CD4-positive, alpha-beta T cell treated with Interleukin-4 for 4 hours (primary cell): Measurements from ENCODE around the gene AUTS2.

Experiments used
- DNase-seq: peaks from one replicate; pipeline ENCODE4 v3.0.0-alpha.2; 2020

The AUTS2 gene

DNA sequence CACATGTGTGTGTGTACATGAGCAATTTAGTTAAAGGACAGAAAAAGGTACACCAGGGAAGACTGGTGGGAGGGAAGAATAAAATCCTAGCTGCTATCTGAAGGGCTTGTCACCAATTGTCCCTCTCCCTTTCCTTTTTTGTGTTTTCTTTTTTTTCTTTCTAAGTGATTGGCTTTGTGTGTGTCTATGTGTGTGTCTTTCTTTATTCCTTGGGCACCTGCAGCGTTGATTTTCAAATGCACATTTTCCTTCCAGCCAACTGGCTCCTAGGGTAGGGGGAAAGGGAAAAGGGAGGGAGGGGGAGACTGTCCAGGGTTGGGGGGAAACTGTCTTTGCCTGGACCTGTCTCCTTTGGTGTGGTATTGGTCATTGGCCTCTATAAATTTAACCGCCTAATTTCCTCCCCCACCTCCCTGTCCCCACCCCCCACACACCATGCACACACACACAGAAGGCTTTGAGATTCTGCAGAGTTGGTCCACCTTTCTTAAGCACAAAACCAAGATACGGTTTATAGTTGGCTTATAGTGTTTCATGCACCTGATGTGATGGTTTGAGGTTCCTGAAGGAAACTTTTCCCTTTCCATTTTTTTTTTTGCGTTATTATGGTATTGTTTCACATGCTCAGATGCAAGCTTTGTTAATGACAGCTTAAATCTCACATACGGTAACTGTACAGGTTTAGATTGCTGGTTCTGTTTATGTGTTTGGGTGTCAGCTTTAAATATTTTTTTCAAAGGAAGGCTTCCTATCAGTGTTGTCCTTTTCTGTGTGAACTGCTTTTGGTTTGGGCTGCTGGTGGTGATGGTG is 2.6 kb downstream of the AUTS2 start:
- no peak for DNase-seq

DNA sequence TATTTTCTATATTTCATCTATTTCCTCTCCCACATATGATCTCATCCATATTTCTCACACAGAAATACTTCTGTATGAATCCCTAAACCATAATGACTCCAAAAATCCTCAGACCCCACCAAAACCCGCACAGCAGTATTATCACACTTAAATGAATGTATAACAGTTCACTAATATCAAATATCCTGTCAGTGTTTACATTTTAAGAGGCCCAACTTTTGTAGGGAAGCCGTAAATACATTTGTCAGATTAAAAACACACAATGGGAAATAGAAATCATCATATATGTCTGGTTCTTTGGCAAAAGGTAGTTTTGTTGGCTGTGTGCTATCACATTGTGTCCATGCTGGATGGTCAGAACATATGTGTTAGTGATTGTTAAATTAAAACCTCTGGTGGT is 4.2 kb downstream of the AUTS2 start:
- DNase-seq, result no peak

DNA sequence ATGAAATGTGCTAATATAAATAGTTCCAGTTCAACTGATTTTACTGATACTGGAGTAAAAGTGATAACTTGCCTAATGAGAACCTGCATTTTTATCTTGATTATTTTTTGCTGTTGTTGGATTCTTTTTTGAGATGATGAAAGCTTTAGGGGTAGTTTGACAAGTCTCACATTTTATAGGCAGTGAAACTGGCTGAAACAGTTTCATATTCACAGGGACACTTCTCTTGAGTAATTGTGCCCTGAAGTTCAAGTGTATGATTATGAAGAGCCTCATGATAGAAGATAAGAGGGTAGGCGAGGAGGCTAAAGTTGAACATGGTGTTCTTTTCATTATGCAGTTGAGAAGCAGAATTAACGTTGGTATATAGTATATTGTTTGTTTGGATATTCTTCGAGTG is 5.1 kb downstream of the AUTS2 start:
- DNase-seq, result no peak

DNA sequence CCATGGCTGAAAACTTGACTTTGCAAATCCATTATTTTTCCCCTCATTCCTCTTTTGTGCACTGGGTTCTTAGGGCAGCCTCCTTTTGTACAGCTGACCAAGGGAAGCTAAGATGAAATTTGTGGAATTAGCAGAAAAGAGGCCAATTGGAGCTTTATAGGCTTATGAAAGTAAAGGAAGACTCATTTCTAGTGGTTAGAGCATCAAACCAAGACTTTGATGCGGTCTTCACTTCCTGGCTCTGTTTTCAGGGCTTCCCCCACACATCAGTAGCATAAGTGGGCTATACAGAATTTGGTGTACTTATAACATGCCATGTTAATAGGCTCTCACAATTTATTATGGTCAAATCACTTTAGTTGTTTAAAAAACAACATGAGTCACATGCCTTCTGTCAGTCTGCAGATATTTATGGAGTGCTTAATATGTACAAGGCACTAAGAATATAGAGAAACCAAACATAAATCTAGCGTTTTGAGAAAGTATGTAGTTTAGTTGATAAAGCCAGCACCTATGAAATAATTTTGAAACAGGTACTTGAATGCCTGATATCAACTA is 5.7 kb downstream of the AUTS2 start:
- DNase-seq, result peak; percentile 39

DNA sequence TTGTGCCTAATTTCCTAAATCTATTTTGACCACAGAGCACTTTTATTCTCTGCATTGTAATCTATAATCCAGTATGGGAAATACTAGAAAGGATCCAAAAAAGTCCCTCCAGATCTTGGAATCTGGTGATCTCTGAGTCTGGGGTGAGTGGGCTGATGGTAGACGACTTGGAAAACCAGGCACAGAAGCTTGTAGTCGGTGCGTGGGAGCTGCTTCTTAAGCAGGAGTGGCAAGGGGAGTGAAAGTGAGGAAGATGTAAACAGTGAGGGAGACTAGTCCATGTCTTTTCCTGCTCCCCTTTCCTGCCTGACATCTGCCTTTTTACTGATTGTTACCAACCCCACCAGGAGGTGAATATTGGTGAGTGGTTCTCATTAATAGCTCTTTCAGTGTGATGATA is 6.8 kb downstream of the AUTS2 start:
- DNase-seq, result no peak

DNA sequence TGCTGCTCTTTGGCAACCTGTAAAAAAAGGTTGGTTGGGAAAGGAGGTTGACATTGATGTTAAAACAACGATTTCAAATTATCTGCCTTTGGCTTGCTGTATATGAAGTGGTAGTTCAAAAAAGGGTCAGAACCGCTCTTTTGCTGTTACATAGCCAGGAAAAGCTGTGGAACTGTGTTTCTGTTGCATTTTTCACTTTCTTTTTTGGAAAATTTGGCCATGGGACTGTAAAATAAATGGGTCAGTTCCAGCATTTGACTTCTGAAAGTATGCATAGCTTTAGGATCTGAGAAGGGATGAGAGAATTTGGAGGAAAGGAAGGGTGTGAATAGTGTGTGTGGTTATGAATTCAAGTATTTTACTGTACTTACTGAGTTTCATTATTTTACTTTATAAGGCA is 7.3 kb downstream of the AUTS2 start:
- no peak for DNase-seq

DNA sequence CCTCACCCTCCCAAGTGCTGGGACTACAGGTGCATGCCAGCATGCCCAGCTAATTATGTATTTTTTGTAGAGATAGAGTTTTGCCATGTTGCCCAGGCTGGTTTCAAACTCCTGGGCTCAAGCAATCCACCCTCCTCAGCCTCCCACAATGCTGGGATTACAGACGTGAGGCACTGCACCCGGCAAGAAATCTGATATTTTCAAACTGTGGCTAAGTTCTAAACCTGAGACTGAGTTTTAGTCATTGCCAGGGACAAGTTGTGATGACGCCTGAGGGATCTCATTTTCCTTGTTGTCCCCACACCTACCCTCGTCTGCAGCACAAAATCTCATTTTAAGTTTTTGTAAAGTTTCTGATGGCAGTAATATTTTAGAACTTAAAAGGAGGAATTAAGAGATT is 9.8 kb downstream of the AUTS2 start:
- no peak for DNase-seq

DNA sequence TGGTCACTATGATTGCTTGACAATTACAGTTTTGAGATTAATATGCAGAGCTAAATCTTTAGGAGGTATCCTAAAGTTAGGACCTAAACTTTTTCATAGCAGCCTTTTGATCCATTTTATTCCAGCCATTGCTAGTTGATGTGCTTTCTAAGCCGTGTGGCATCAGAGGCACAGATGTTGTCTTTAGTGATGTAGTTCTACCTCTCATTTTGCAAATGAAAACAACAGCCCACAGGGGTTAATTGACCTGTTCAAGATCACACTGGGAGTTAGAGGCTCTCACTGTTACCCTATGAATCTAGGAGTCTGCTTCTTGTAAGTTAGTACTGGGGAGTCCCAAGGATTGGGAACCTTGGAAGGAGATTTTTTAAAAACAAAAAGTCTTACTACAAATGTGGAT is 10.6 kb downstream of the AUTS2 start:
- no peak for DNase-seq

DNA sequence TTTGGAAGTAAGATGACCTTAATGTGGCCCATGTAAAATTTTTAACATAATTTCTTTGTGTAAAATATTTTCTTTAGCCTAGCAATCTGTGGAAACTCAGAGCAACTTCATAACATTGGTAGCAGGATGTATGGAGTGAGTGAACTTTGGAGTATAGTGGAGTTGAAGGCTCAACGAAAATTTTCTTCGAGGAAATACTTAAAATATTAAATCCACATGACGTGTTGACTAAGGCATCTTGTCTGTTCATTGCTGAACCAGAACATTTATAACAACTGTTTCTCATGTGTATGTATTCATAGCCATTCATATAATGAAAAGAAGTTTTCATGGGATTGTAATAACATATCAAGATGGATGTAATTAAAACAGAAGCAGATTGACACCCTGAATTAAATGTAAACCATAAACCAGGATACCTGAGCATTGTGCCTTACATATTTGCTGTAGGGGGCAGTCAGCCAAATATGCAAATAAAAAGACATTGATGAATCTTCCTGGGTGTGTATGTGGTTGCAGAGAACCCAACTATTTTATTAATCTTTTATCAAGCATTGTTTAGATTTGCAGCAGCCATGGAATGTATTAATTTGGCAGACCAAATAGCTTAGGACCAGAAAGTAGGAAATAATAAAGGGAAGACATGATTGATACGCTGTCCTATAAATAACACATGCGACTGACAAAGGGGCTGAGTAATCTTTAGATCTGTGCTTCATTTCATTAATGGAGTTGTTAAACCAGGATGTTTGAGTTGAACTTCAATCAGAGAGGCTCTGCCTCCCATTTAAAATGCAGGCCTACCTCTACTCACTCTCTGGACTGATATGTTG is 11.5 kb downstream of the AUTS2 start:
- no peak for DNase-seq

DNA sequence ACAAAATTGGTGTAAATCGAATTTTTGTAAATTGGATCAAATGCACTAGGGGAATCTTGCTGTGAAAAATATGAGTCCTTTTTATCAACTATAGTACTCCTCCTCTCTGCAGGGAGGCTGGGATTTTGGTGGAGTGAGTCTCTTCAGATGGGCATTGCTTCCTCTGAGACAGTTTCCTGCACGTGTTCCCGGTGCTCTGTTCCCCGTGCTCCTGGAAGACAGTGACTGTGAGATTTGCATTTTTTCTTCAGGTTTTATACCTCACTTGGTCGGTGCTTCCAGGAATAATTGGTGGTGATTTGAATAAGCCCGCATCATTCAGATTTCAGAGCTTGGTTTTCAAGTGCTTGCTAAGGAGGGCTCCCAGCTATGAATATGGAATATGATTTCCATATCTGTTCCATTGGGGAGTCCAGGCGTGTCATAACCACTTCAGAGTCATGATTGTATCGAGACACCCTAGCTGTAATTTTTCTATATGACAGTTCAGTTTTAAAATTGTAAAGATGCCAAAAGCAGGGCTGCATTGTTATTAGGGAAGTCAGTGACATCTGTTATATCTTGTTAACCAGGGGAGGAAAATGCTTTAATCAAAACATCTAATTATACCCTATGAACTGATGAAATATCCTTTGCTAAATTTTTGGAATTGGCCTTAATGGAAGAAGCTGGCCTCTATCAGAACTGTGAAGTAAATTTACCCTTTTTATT is 12.3 kb downstream of the AUTS2 start:
- no peak for DNase-seq

DNA sequence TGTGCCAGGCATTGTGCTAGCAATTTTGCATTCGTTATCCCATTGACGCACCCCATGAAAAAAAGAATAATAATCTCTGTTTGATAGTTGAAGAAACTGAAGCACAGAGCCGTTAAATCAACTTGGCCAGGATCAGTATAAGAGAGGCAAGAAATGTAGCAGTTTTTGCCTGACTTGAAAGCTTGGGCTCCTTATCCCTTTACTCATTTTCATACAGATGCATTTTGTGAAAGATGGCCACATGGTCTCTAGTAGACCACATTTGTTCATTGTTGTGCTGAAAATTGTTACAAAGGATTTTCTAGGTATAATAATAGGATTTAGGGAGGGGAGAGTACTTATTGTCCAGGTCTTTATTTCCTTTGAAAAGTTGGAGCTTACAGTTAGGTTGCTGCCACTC is 14.7 kb downstream of the AUTS2 start:
- no peak for DNase-seq

DNA sequence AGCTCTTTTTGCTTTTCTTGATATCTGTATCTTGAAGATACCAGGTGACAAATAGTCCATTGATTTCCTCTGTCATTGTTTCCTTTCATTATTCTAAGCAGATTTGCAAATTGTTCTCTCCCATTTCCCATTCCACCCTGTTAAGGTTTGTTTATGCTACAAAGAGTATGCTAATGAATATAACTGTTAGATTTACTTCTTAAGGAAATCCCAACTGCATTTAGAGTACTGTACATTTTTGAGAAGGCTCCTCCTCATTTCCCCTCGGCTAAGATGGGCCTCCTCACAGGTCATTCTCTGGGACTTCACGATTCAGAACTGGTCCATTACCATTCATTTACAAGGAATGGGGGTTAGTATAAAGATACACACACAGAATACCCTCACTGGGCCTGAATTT is 15.6 kb downstream of the AUTS2 start:
- no peak for DNase-seq

DNA sequence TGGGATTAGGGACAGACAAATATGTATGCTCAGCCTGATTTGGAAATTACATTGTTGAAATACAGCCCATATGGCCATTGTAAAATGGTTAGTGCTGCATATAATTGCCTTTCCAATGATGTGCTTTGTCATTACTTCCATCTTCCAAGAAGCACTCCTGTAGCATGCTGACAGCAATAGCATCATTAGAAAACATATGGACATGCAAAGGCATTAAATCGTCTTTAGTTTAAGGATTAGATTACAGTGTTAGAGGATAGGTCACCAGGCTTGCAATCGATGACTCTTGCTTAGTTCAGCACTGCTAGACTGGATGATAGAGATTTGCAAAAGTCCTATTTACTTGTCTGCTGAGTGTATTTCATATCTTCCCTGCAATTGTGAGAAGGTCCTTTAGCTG is 17.4 kb downstream of the AUTS2 start:
- no peak for DNase-seq

DNA sequence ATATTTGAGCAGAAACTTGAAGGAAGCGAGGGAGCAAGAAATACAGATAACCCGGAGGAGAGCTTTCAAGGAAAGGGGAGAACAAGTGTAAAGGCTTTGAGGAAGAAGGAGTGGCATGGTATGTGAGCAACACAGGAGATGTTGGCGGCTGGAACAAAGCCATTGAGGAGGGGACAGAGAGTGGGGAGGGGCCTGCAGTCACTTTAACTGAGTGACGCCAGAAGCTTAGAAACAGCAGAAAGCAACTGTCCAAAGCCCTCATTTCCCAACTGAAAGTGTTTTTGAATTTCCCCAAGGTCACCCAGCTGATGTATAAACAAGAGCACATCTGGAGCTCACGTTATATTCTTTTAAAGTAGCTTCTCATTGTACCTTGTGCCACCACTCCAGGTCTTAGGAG is 19.1 kb downstream of the AUTS2 start:
- DNase-seq, result no peak

DNA sequence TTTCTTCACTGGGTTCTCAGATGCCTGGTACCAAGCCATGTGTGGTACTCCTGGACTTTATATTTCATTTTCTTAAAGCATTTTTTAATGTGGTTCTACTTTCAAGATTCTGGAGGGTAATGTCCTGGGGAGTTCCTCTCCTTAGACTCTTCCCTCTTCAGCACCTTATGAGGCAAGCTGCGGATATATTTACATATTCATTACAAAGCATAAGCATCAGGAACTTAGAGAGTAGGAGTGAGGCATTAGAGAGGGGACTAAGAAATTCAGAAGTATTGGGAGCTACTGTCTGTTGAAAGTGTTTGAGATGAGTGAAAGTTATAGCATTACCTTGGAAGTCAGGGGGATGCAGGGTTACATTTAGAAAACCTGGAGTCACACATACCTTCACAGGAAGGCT is 20.8 kb downstream of the AUTS2 start:
- no peak for DNase-seq

DNA sequence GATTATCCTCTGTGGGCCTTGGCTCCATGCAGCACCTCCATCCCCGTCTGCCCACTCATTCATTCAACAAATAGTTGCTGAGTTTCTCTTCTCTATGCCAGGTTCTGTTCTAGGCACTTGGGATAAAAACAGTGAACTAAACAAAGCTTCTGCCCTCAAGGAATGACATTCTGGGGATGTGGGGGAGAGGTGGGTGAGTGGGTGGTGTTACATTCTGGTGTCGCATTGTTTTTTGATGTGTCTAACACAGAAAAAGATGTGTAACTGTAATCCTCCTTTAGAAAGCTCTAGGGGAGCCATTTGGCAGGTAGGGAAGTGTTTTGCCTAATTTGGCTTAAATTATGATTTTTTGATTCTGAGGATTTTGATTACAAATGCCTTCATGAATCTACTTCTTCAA is 21.4 kb downstream of the AUTS2 start:
- DNase-seq, result no peak

DNA sequence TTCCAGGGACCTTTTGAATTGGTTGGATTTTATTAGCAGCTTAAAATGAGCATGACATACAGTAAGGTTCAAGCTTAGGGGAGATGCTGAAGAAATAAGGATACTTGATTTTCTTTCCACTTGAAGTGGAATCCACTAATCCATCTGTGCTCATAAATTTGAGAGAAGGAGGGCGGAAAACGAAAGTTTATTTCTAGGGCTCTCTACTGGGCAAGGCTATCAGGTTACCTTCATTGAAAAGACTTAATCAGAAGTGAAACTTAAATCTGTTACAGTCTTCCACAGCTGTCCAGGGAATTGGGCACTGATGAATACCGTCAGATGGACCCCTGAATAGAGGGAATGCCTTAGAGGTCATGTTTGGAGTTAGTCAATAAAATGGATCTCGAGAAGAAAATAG is 21.8 kb downstream of the AUTS2 start:
- no peak for DNase-seq

DNA sequence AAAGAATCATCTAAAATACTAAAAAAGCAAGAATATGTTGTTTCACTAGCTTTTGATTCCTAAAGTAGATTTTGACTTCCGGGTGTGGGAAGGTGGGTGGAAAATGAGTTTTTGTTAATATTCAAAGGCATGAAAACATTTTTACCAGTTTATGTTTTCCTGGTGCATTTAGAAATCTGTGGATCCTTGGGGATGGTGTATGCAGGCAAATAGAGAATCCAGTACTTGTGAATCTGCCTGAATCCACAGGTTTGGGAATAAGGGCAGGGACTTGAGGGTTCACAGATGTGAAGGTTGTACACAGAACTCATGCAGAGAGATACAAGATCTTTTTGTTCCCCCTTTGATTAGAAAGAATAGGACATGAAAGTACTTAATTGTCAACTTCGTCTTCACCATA is 22.4 kb downstream of the AUTS2 start:
- no peak for DNase-seq

DNA sequence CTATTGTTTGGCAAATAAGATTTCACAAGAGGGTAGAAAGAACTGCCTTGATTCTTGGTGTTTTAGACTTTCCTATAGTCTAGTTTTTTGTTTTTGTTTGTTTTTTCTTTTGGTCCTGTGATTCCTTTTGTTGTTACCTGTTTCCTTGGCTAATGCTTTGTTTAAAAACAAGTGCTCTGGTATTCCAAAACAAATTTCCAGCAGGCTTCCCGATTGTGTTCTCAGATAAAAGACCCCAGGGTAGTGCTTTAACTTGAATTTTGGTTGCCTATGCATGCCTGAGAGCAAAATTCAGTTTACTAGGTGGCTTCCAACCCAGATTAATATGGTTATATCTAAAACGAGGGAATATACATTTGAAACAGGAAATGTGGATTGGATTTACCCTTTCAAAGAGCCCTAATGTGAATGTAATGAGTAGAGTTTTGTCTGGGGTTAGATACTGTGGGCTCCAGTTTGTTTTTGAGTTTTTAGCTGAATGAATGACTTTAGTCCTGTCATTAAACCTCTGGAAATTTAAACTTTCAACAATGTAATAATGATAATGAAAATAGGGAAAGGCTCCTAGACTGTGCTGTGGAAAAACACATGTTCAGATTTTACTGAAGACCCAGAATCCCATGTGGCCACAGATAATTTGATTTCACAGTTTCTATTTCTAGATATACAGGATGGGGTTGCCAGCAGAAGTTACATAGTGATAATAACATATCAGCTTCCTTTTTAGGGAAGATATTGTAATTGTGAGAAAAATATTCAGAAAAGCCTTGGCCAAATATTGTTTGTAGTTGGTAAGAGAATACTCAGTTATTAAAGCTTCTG is 23.9 kb downstream of the AUTS2 start:
- DNase-seq, result no peak

DNA sequence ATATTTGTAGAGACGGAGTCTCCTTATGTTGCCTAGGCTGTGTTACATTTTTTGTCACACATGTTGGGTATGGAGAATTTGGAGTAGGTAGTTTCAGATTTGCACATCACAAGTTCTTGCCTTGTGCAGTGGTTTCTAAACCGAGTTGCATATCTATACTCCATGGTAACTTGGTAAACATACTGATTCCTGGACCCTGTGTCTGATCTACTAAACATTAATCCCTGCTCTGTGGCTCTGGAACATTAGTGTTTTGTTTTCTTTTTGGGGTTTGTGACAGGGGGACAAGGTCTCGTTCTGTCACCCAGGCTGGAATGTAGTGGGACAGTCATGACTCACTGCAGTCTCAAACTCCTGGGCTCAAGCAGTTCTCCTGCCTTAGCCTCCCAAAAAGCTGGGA is 24.7 kb downstream of the AUTS2 start:
- no peak for DNase-seq

DNA sequence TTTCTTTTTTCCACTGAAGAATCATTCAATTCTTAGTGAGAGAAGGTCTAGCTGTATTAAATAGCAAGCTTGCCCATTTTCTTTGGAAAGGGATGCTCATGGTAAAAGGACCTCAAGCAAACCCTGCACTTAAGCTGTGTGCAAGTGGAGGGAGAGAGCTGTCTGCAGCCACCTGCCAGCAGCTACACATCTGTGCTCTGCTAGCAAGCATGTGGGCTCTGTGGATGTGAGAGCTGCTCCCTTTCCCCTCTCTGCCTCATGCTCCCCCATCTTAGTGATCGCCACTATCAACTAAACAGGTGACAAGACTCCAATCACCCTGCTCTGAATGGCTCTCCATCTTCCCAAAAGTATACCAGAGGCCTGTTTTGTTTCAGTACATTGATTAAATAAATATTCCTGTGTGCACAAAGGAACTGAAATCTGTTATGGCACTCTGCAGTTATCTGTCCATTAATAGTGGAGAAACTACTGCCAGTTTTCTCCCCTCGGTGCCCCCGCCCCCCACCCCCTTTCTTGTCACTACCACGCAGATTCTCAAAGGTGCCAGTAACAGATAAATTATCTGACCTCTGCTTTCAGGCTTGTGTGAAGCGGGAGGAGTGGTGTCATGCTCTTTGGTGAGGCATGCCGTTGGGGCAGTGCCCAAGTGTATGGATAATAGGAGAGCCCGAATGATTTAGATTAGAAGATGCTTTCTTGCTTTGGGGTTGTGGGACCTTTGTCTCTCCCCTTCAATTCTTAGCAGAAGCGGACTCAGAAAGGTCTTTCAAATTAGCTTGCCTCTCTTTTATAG is 26.4 kb downstream of the AUTS2 start:
- no peak for DNase-seq

DNA sequence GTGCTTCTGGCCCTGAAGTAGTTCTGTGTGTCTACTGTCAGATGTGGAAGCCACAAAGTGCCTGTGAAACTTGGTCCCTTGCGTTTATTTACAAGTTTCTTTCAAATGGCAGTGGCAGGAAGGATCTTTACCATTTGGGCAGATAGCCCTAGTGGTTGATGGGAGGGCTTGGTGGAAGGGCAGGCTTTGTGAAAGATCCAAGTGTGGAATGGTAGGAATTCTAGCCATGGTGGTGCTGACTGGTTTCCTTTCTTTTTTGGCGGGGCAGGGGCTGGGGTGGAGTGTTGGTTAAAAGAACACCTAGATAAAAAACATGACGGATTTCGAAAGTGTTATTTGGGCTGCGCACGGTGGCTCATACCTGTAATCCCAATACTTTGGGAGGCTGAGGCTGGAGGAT is 27.0 kb downstream of the AUTS2 start:
- no peak for DNase-seq
